ENCODE results near the gene KBTBD7. TPM values are rescaled to one million over a fixed set of nuclear protein-coding genes. Genes with fewer than 3 reads are reported as not detected.

The KBTBD7 gene
- total RNA-seq, 1 donor from 2014 or later: 5.9 TPM

DNA sequence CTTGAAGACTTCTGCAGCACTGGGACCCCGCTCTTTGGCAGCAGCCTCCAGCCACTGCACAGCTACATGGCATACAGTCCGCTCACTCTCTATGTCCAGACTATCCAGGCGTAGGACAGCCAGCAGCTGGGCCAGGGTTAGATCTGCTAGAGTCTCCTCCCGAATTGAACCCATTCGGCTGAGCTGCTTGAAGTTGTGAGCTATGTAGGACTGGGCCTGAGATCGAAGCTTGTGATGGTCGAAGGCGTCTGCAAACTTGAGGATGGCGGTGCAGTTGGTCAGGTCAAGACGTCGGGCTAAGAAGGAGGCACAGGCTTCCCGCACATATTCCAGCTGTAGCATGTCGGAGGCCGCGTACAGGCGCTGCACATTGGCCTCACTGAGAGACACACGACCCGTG is 900 bp downstream of the KBTBD7 start:
- Histone ChIP-seq H3K27ac (peak overlapping the region; percentile 75), H3K27me3 (no peaks in the 10 kb centered on the region), H3K36me3 (no peaks in the 10 kb centered on the region), H3K9me3 (no peaks in the 10 kb centered on the region), H3K4me1 (peaks cover 33% of the 10 kb centered on the region), H3K4me3 (peak overlapping the region; percentile 52 to 81)
- DNase-seq (ENCODE audit: extremely low spot score in 2 of 2): no peak
- intact Hi-C loops (cut with DNase I): loop anchor here (10.0 kb wide), 1 partner anchor 59 kb away; the partner anchor contains the start of gene KBTBD6
- TF ChIP-seq POLR2A (IDR thresholded peaks at IDR 0.05) (no peak), CTCF (IDR thresholded peaks at IDR 0.05) (no peak)

DNA sequence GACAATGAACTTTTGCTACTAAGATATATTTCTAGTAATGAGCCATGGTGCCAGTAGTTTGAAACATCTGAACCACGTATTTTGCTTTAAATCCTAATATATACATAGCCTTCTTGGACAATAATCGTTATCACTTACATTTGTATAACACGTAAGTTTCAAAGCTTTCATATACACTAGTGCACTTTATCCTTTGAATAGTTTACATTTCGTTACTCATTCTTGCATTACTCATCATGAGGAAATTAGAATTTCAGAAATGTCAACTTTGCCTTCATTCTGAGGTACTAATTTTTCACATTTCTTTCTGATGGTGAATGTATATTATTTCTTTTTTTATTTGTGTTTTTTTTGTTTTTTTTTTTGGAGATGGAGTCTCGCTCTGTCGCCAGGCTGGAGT is 5.8 kb downstream of the KBTBD7 start:
- intact Hi-C loops (cut with DNase I): no loop called here
- no peak for TF ChIP-seq POLR2A (IDR thresholded peaks at IDR 0.05)
- no peak for TF ChIP-seq CTCF (IDR thresholded peaks at IDR 0.05)
- TF ChIP-seq POLR2AphosphoS5 (IDR thresholded peaks at IDR 0.05; ENCODE audit: insufficient read depth in 1 of 2, low read depth in 1 of 2): no peak

GRCh38 chr13:41186481-41186880 is 7.9 kb downstream of the KBTBD7 start:
- Histone ChIP-seq H3K27me3 (no peaks in the 10 kb centered on the region), H3K36me3 (no peaks in the 10 kb centered on the region), H3K9me3 (no peaks in the 10 kb centered on the region), H3K4me3 (no peak overlapping the region), H3K4me1 (peaks cover 8% of the 10 kb centered on the region), H3K27ac (no peak overlapping the region)
- TF ChIP-seq POLR2A (IDR thresholded peaks at IDR 0.05): no peak
- TF ChIP-seq POLR2AphosphoS5 (IDR thresholded peaks at IDR 0.05; ENCODE audit: insufficient read depth in 1 of 2, low read depth in 1 of 2): no peak
- TF ChIP-seq CTCF (IDR thresholded peaks at IDR 0.05): no peak
- intact Hi-C loops (cut with DNase I): no loop called here
- DNase-seq (ENCODE audit: extremely low spot score in 2 of 2): no peak

More for the DNA sequence above, 5.8 kb downstream of the KBTBD7 start:
- Histone ChIP-seq H3K36me3 (no peaks in the 10 kb centered on the region), H3K9me3 (no peaks in the 10 kb centered on the region), H3K4me1 (peaks cover 29% of the 10 kb centered on the region), H3K27me3 (no peaks in the 10 kb centered on the region), H3K27ac (no peak overlapping the region), H3K4me3 (no peak overlapping the region)
- DNase-seq (ENCODE audit: extremely low spot score in 2 of 2): no peak

- no peak overlapping the region for H3K27ac ChIP-seq
- no peaks in the 10 kb centered on the region for H3K27me3 ChIP-seq
- TF ChIP-seq CTCF (IDR thresholded peaks at IDR 0.05): no peak
- no peak overlapping the region for H3K4me3 ChIP-seq
- H3K36me3 ChIP-seq: no peaks in the 10 kb centered on the region
- H3K9me3 ChIP-seq: no peaks in the 10 kb centered on the region
- H3K4me1 ChIP-seq: no peaks in the 10 kb centered on the region
- DNase-seq (ENCODE audit: extremely low spot score in 2 of 2): no peak
- intact Hi-C loops (cut with DNase I): no loop called here
These were observed 12.1 kb downstream of the KBTBD7 start for GRCh38 chr13:41182231-41182630.

- Histone ChIP-seq H3K9me3 (no peaks in the 10 kb centered on the region), H3K27ac (no peak overlapping the region), H3K4me1 (no peaks in the 10 kb centered on the region), H3K36me3 (no peaks in the 10 kb centered on the region), H3K27me3 (no peaks in the 10 kb centered on the region), H3K4me3 (no peak overlapping the region)
- no peak for DNase-seq (ENCODE audit: extremely low spot score in 2 of 2)
- intact Hi-C loops (cut with DNase I): no loop called here
- TF ChIP-seq POLR2AphosphoS5 (IDR thresholded peaks at IDR 0.05; ENCODE audit: insufficient read depth in 1 of 2, low read depth in 1 of 2) (no peak), CTCF (IDR thresholded peaks at IDR 0.05) (no peak), POLR2A (IDR thresholded peaks at IDR 0.05) (no peak)
These were observed 14.6 kb downstream of the KBTBD7 start for GRCh38 chr13:41179593-41180250.
